NB4 (cell line): ENCODE data around the gene LCLAT1.

Experiments
- CTCF ChIP-seq: IDR thresholded peaks from one replicate; pipeline ENCODE4 v1.5.1; 2012; ENCODE audit warnings: low read depth, low read length
- MYC ChIP-seq: IDR thresholded peaks from 2 replicates; pipeline ENCODE4 v1.6.1; 2011; ENCODE audit warnings: low read depth, low read length

GRCh38 chr2:30511122-30512083 lies 64.4 kb downstream of the LCLAT1 start:
- TF ChIP-seq CTCF: no peak
- TF ChIP-seq MYC: no peak
